PC-9 (cell line): ENCODE data around the gene SLC6A17. TPM values are rescaled to one million over a fixed set of nuclear protein-coding genes. Genes with fewer than 3 reads are reported as not detected.

Source experiments
- BruUV-seq: library from RNA; stranded (reverse); fragments of 400-500 nt; replicated peaks from 2 replicates; lab custom pipeline; 2021; lab: Mats Ljungman, UMichigan
- CTCF ChIA-PET: fragments of 300-600 bp; sonication (Branson Sonifier 250); formaldehyde crosslinking; loops from one replicate; lab custom pipeline; 2022; ENCODE audit warnings: antibody characterized with exemption; lab: Charles Lee
- POLR2A ChIA-PET: fragments of 300-600 bp; sonication (Branson Sonifier 250); formaldehyde crosslinking; loops from one replicate; lab custom pipeline; 2022; ENCODE audit warnings: antibody characterized with exemption; ENCODE audit not compliant: unreplicated experiment; lab: Charles Lee
- DNase-seq, 2 experiments: peaks; one replicate each; pipeline versions ENCODE4 v3.0.0 to v3.0.0-alpha.2; 2015 to 2022; ENCODE audit warnings: mixed read lengths in 1 of 2
- H2AFZ ChIP-seq: fragments of 200-600 bp; sonication (generic); 2 replicates; pipeline ENCODE4 v1.8.1; 2017; ENCODE audit warnings: antibody characterized with exemption
- H3F3A ChIP-seq: fragments of 200-600 bp; sonication (generic); 2 replicates; pipeline ENCODE4 v1.8.1; 2017; ENCODE audit warnings: antibody characterized with exemption, mild to moderate bottlenecking, low read depth; ENCODE audit not compliant: insufficient read depth
- H3K27ac ChIP-seq: fragments of 200-600 bp; sonication (generic); 2 replicates; pipeline ENCODE4 v1.6.1; 2016; ENCODE audit warnings: mixed run types
- H3K27me3 ChIP-seq: fragments of 200-600 bp; sonication (generic); 2 replicates; pipeline ENCODE4 v1.6.1; 2016; ENCODE audit warnings: low read depth, mixed run types; ENCODE audit not compliant: insufficient read depth
- H3K36me3 ChIP-seq: fragments of 200-600 bp; sonication (generic); 2 replicates; pipeline ENCODE4 v1.6.1; 2016; ENCODE audit warnings: low read depth, mixed run types
- H3K4me1 ChIP-seq: fragments of 200-600 bp; sonication (generic); replicated peaks from 2 replicates; pipeline ENCODE4 v1.6.1; 2016; ENCODE audit warnings: mixed run types; ENCODE audit not compliant: insufficient read depth
- H3K4me2 ChIP-seq: fragments of 200-600 bp; sonication (generic); 2 replicates; pipeline ENCODE4 v1.6.1; 2017; ENCODE audit warnings: mixed run types
- H3K4me3 ChIP-seq: fragments of 200-600 bp; sonication (generic); 2 replicates; pipeline ENCODE4 v1.6.1; 2016; ENCODE audit warnings: mixed run types
- H3K79me2 ChIP-seq: fragments of 200-600 bp; sonication (generic); 2 replicates; pipeline ENCODE4 v1.6.1; 2017; ENCODE audit warnings: low read depth, mixed run types
- H3K9me2 ChIP-seq: fragments of 200-600 bp; sonication (generic); 2 replicates; pipeline ENCODE4 v1.8.1; 2017; ENCODE audit warnings: mild to moderate bottlenecking; ENCODE audit not compliant: insufficient read depth
- H3K9me3 ChIP-seq: fragments of 200-600 bp; sonication (generic); 2 replicates; pipeline ENCODE4 v1.8.1; 2016; ENCODE audit warnings: low read depth; ENCODE audit not compliant: insufficient read depth
- H4K20me1 ChIP-seq: fragments of 200-600 bp; sonication (generic); 2 replicates; pipeline ENCODE4 v1.8.1; 2017; ENCODE audit not compliant: insufficient read depth
- CTCF ChIP-seq: fragments of 200-600 bp; sonication (generic); conservative IDR thresholded peaks from 2 replicates; pipeline ENCODE4 v1.6.1; 2017; ENCODE audit warnings: mixed run types, antibody characterized with exemption, mild to moderate bottlenecking, moderate library complexity
- EZH2 ChIP-seq: fragments of 200-600 bp; sonication (generic); IDR thresholded peaks from 2 replicates; pipeline ENCODE4 v1.8.0; 2017; ENCODE audit warnings: antibody characterized with exemption, low read depth
- intact Hi-C: fragments of 100-400 bp; cut with micrococcal nuclease; formaldehyde crosslinking; loops from one replicate; pipeline ENCODE4 v1.10.0; 2022; ENCODE audit not compliant: unreplicated experiment
- total RNA-seq: library from RNA; stranded (reverse); gene quantifications from 2 replicates; pipeline ENCODE4 v1.2.3, GENCODE V29; 2021

SLC6A17 gene
- total RNA-seq, 1 experiment from 2014 or later: 4.5 TPM

- intact Hi-C loops: no loop called here
These were observed 11.3 kb upstream of the SLC6A17 start for GRCh38 chr1:110138956-110139355.

GRCh38 chr1:110144366-110144765 is 5.9 kb upstream of the SLC6A17 start:
- Histone ChIP-seq H2AFZ (no peak overlapping the region), H3F3A (no peaks in the 10 kb centered on the region), H3K4me1 (no peaks in the 10 kb centered on the region), H3K27ac (no peak overlapping the region), H3K27me3 (peaks cover 35% of the 10 kb centered on the region), H4K20me1 (no peaks in the 10 kb centered on the region), H3K36me3 (no peaks in the 10 kb centered on the region), H3K79me2 (no peaks in the 10 kb centered on the region), H3K4me3 (no peak overlapping the region), H3K9me2 (no peaks in the 10 kb centered on the region), H3K4me2 (no peak overlapping the region), H3K9me3 (no peaks in the 10 kb centered on the region)
- no peak for DNase-seq
- CTCF ChIA-PET: no interaction called here
- POLR2A ChIA-PET: no interaction called here
- intact Hi-C loops: no loop called here
- BruUV-seq: no TSS peak
- TF ChIP-seq EZH2: no peak
- TF ChIP-seq CTCF: no peak

More at GRCh38 chr1:110138956-110139355, 11.3 kb upstream of the SLC6A17 start:
- ChIA-PET CTCF (no interaction called here), POLR2A (no interaction called here)
- no peak overlapping the region for H3K4me2 ChIP-seq
- H3K4me1 ChIP-seq: peaks cover 18% of the 10 kb centered on the region
- TF ChIP-seq EZH2: no peak
- TF ChIP-seq CTCF: no peak
- H3F3A ChIP-seq: no peaks in the 10 kb centered on the region
- peaks cover 4% of the 10 kb centered on the region; the same call in 1 of the 2 replicates for H3K27me3 ChIP-seq
- DNase-seq: no peak
- no peaks in the 10 kb centered on the region for H3K9me2 ChIP-seq
- no peaks in the 10 kb centered on the region for H3K79me2 ChIP-seq
- BruUV-seq: no TSS peak
- H3K36me3 ChIP-seq: no peaks in the 10 kb centered on the region
- H4K20me1 ChIP-seq: no peaks in the 10 kb centered on the region
- H3K27ac ChIP-seq: no peak overlapping the region
- H3K9me3 ChIP-seq: no peaks in the 10 kb centered on the region
- no peak overlapping the region for H2AFZ ChIP-seq
- no peak overlapping the region for H3K4me3 ChIP-seq

GRCh38 chr1:110148961-110149360 is 1.3 kb upstream of the SLC6A17 start:
- Histone ChIP-seq H2AFZ (no peak overlapping the region), H3K4me1 (peaks cover 14% of the 10 kb centered on the region), H3F3A (no peaks in the 10 kb centered on the region), H4K20me1 (no peaks in the 10 kb centered on the region), H3K36me3 (no peaks in the 10 kb centered on the region), H3K9me2 (no peaks in the 10 kb centered on the region), H3K4me2 (no peak overlapping the region), H3K27me3 (peaks cover 31% of the 10 kb centered on the region), H3K79me2 (peaks cover 13% of the 10 kb centered on the region; the same call in 1 of the 2 replicates), H3K9me3 (no peaks in the 10 kb centered on the region), H3K4me3 (no peak overlapping the region), H3K27ac (no peak overlapping the region)
- intact Hi-C loops: no loop called here
- TF ChIP-seq CTCF (peak; percentile 81), EZH2 (no peak)
- DNase-seq: no peak
- no TSS peak for BruUV-seq
- ChIA-PET POLR2A (no interaction called here), CTCF (no interaction called here)
